HG02571 (cell line): ENCODE measurements around the gene ZNF397.
A peak's percentile ranks its signal among the peaks of the same experiment; 100 is the strongest.

Experiments
- ATAC-seq: cut with Tn5 transposase; IDR thresholded peaks from one replicate; pipeline ENCODE4 v1.9.1; 2021; ENCODE audit warnings: mild to moderate bottlenecking, moderate library complexity; ENCODE audit not compliant: unreplicated experiment

Gene ZNF397

DNA sequence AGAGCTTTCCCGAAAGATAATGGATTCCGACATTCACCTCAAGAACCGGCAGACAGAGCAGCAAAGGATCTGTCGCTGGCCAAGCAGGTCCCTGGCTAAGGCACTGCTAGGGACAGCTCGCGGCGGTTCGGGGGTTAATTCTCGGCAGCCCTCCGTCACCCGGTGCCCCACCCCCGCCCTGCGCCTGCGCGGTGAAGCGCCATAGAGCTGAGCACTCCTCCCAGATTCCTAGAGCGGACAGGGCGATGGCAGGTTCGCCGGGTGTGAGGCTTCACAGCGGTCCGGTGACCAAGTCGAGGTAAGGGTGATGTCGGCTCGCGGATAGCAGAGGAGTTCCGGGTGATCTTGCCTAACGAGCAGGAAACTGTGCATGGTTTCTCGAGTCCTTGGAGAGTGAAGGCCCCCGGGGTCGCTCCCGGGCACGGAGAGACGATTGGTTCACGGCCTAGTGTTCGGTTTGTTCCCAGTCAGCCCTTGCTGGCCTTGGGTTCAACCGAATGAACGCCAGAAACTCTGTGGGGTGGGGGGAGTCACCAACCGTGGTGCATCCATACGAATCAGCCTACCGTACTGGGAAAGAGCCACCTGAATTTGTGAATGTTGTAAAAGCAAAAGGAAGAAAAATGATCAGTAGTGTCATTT lies 49.4 kb downstream of the ZNF397 start, which contains the start of gene ZSCAN30:
Gene ZSCAN30, minus strand, starts transcription at position 136 of the 642 bp plus-strand sequence. CDS start 25,877 bp downstream, outside the sequence.
- ATAC-seq, result peak; percentile 93

DNA sequence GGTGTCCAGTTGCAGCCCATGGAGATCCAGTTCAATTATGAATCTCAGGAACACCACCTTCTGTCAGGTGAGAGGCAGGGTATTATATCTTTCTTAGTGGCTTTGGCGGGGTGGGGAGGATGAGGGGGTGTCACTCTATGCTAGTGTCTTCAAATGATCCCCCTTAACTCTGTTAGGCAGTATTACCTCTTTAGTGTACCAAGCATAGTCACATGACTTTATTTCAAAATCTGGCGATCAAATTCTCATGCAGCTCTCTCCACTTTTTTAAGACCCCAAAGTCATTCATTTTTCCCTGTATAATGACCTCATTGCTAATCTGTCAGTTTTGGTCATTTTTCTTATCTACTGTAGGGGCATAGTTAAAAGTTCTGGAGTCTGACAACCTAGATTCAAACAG lies 50.3 kb downstream of the ZNF397 start:
- ATAC-seq, result no peak

DNA sequence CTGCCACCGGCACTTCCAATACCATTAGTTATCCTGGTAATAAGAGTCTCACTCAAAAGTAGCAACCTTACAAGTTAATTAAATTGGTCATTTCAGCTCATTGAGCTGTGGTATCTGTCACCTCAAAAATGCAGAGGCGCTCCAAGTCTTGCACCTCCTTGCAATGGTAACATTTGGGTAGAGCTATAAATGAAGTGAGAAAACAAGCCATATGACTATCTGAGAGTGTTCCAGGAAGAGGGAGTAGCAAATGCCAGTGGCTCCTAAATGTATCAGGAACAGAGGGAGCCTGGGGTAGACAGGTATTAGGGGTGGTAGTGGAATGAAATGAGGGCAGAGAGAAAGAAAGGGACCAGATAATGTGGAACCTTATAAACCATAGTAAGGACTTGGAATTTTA lies 55.2 kb downstream of the ZNF397 start:
- ATAC-seq, result no peak

DNA sequence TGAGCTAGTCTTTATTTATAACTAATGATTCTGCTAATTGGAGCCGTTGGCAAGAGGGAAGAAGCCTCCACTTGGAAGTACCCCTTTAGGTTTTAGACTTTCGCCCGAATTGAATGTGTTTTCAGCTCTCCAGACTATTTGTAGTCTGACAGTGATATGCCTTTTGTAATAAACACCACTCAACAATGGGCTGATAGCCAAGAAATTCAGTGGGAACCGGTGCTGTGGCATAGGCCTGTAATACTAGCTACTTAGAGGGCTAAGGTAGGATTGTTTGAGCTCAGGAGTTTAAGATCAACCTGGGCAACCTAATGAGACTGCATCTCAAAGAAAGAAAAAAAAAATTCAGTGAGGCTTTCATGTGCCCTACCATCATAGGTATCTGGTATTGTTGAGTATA lies 62.8 kb downstream of the ZNF397 start:
- no peak for ATAC-seq

DNA sequence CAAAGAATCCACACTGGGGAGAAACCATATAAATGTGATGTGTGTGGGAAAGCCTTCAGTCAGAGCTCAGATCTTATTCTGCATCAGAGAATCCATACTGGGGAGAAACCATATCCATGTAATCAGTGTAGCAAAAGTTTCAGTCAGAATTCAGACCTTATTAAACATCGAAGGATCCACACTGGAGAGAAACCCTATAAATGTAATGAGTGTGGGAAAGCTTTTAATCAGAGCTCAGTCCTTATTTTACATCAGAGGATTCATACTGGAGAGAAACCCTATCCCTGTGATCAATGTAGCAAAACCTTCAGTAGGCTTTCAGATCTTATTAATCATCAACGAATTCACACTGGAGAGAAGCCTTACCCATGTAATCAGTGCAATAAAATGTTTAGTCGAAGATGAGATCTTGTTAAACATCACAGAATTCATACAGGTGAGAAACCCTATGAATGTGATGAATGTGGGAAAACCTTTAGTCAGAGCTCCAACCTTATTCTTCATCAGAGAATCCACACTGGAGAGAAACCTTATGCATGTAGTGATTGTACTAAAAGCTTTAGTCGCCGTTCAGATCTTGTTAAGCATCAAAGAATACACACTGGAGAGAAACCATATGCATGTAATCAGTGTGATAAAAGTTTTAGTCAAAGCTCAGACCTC lies 65.9 kb downstream of the ZNF397 start:
- ATAC-seq, result no peak
